HepG2 (cell line): ENCODE data around the gene LIMCH1. TPM values are rescaled to one million over a fixed set of nuclear protein-coding genes. Genes with fewer than 3 reads are reported as not detected.

Experiments
- ATAC-seq: fragments of 200-7000 bp; cut with Tn5 transposase; 3 replicates; pipeline ENCODE4 v1.9.1; 2020; ENCODE audit warnings: mild to moderate bottlenecking, moderate library complexity
- BruUV-seq: library from RNA; stranded (reverse); fragments of 400-500 nt; replicated peaks from 2 replicates; lab custom pipeline; 2021; lab: Mats Ljungman, UMichigan
- CTCF ChIA-PET: fragments of 300-600 bp; formaldehyde crosslinking; extraction: SDS; loops from one replicate; lab custom pipeline; 2021; ENCODE audit warnings: low total read pairs, inconsistent platforms, low intra/inter-chr PET ratio; lab: Yijun Ruan, JAX
- POLR2A ChIA-PET: fragments of 350-600 bp; sonication (Branson Sonifier 250); formaldehyde crosslinking; loops from one replicate; lab custom pipeline; 2020; ENCODE audit warnings: antibody characterized with exemption, inconsistent platforms; lab: Yijun Ruan, JAX
- DNase-seq: peaks from one replicate; pipeline ENCODE4 v3.0.0-alpha.2; 2015; ENCODE audit warnings: low spot score
- FAIRE-seq: peaks from 3 replicates; lab custom pipeline; 2011; peaks lifted over from hg19 to GRCh38; lab: Jason Lieb, UNC
- H2AFZ ChIP-seq: one replicate; pipeline ENCODE4 v1.6.1; 2011; ENCODE audit warnings: low read length, inconsistent platforms
- H3K27ac ChIP-seq: fragments of 300-600 bp; 3 replicates; pipeline ENCODE4 v1.8.0; 2011; ENCODE audit warnings: mixed run types, mild to moderate bottlenecking, mixed read lengths, low read length, inconsistent platforms; ENCODE audit not compliant: insufficient read depth; ENCODE audit errors: extremely low read length
- H3K27me3 ChIP-seq, 2 experiments: fragments of 200-600 bp in 1 of 2; 2 replicates in 1 of 2; 3 replicates in 1 of 2; pipeline versions ENCODE4 v1.6.0 to v1.8.0; 2011; ENCODE audit warnings: low read length in 2 of 2, mild to moderate bottlenecking in 2 of 2, moderate library complexity in 2 of 2, inconsistent platforms in 1 of 2; ENCODE audit not compliant: insufficient read depth in 2 of 2, control insufficient read depth in 1 of 2
- H3K36me3 ChIP-seq, 2 experiments: fragments of 200-600 bp in 1 of 2; replicated peaks in 1 of 2; 2 replicates in 1 of 2; 3 replicates in 1 of 2; pipeline versions ENCODE4 v1.5.1 to v1.8.0; 2011; ENCODE audit warnings: low read length in 2 of 2, inconsistent platforms in 1 of 2; ENCODE audit not compliant: insufficient read depth in 2 of 2, control insufficient read depth in 1 of 2
- H3K4me1 ChIP-seq: 2 replicates; pipeline ENCODE4 v1.5.1; 2012; ENCODE audit warnings: low read length, inconsistent platforms; ENCODE audit not compliant: insufficient read depth
- H3K4me2 ChIP-seq: 2 replicates; pipeline ENCODE4 v1.6.0; 2011; ENCODE audit warnings: low read depth, low read length, inconsistent platforms
- H3K4me3 ChIP-seq, 3 experiments: fragments of 200-600 bp in 1 of 3; sonication (generic), shearing (Covaris generic) in 1 of 3; replicated peaks in 1 of 3; 2 replicates each; pipeline ENCODE4 v1.5.1; 2011 to 2016; ENCODE audit warnings: low read length in 3 of 3, inconsistent platforms in 2 of 3, low read depth in 2 of 3, mild to moderate bottlenecking in 2 of 3, control low read depth in 1 of 3, mixed read lengths in 1 of 3; ENCODE audit not compliant: insufficient read depth in 1 of 3
- H3K79me2 ChIP-seq: one replicate; pipeline ENCODE4 v1.6.1; 2011; ENCODE audit warnings: low read length, inconsistent platforms; ENCODE audit not compliant: insufficient read depth
- H3K9ac ChIP-seq: 2 replicates; pipeline ENCODE4 v1.6.0; 2011; ENCODE audit warnings: mild to moderate bottlenecking, low read depth, low read length, inconsistent platforms; ENCODE audit not compliant: insufficient read depth
- H3K9me3 ChIP-seq: 2 replicates; pipeline ENCODE4 v1.5.1; 2012; ENCODE audit warnings: mild to moderate bottlenecking, low read length
- H4K20me1 ChIP-seq: 2 replicates; pipeline ENCODE4 v1.6.0; 2011; ENCODE audit warnings: inconsistent platforms, mild to moderate bottlenecking, low read length, moderate library complexity; ENCODE audit not compliant: insufficient read depth
- BCLAF1 ChIP-seq: fragments of 450-650 bp; IDR thresholded peaks from 2 replicates; pipeline ENCODE4 v1.6.1; 2017; ENCODE audit warnings: mild to moderate bottlenecking
- MED13 ChIP-seq: sonication (generic); formaldehyde crosslinking; IDR thresholded peaks from 2 replicates; pipeline ENCODE4 v1.5.0; 2020; ENCODE audit warnings: missing genetic modification reagents
- NFE2 ChIP-seq: sonication (generic); formaldehyde crosslinking; IDR thresholded peaks from 2 replicates; pipeline ENCODE4 v1.4.0; 2020; ENCODE audit warnings: missing genetic modification reagents
- ZBTB10 ChIP-seq: sonication (generic); formaldehyde crosslinking; IDR thresholded peaks from 2 replicates; pipeline ENCODE4 v1.4.0; 2020; ENCODE audit warnings: missing genetic modification reagents, borderline replicate concordance
- ZSCAN12 ChIP-seq: sonication (generic); formaldehyde crosslinking; IDR thresholded peaks from 2 replicates; pipeline ENCODE4 v1.9.0; 2021; ENCODE audit warnings: mild to moderate bottlenecking, missing genetic modification reagents
- WGBS: methylation state at CpG from one replicate; pipeline ENCODE4 v1.1.6; 2017; ENCODE audit warnings: low lambda C conversion rate; 5-methylcytosine and 5-hydroxymethylcytosine counted together
- in situ Hi-C: cut with HindIII; loops from 2 replicates; pipeline ENCODE4 v1.10.0; 2017; ENCODE audit warnings: low pct_unique_long_range_greater_than_20kb; ENCODE audit not compliant: extremely low pct_ligation_motif_present
- intact Hi-C: fragments of 100-400 bp; cut with micrococcal nuclease; formaldehyde crosslinking; loops from one replicate; pipeline ENCODE4 v1.10.0; 2022; ENCODE audit not compliant: unreplicated experiment
- polyA plus RNA-seq, 8 experiments: library from polyadenylated mRNA; depleted of rRNA in 3 of 8; stranded (reverse) in 7 of 8; unstranded in 1 of 8; fragments of >200 nt; fragmentation: Illumina TruSeq in 4 of 8; extraction: Trizol in 4 of 8; gene quantifications; 2 replicates each; pipeline versions ENCODE4 v1.2.1 to v1.2.3, GENCODE V29; 2011 to 2016; ENCODE audit warnings: low read depth in 4 of 8, missing spikeins in 1 of 8, mixed read lengths in 1 of 8; ENCODE audit not compliant: insufficient read depth in 1 of 8
- total RNA-seq, 5 experiments: library from RNA; depleted of rRNA; stranded (reverse); fragments of >200 nt; fragmentation: Illumina TruSeq; extraction: Trizol; gene quantifications; 2 replicates each; pipeline ENCODE4 v1.2.3, GENCODE V29; 2016; ENCODE audit warnings: low read depth in 1 of 5
- TF ChIP-seq, protein P1 (sequence below): sonication (generic); formaldehyde crosslinking; IDR thresholded peaks from 2 replicates; pipeline ENCODE4 v1.8.1; 2023; ENCODE audit warnings: mild to moderate bottlenecking, missing genetic modification reagents

Gene LIMCH1
- total and polyA plus RNA-seq, 2 of the 13 experiments (the other 11 are each of a cell fraction or from before 2014, with no cell fraction given) = 0.04 TPM; not detected in 1

DNA sequence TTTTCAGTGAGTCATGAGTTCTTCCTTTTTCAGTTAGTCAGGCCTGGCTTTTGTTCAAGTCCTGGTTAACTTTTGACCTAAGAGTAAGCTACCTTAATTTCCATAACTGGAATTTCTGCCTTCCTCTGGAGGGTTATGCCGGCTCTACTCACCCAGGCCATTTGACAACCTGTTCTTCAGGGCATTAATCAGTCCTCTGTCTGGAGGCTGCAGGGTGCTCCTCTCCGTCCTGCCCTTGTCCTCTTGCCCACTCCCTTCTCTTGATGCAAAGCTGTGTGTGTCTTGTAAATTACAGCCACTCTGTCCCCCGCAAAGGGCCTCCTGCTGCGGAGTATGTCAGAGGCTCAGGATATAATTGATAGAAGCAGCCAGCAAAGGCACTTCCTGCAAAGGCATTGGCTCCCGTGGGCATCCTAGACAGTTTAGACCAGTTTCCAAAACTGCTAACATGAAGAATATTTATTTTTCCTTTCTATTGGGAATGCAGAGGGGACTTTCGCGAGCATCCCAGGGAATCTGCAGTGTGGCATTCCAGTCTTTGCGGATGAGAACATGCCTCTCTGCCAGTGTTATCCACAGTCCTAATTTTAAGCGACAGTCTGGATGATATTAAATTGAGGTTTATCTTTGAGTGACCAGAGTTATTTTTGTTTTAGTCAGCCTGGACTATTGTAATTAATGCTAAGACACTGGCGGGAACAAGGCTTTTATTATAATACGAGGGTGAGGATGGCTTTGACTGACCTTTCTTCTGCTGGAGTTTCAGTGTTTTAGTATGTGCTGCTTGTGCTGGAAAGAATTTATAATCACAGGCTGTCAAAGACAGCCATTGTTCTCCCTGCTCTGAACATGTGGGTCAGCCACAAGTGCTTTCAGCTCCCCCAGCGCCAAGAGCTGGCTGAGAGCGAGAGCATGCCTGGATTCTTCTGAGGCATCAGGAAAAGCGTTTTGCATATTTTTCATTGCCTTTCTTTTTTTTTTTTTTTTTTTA, 74.2 kb downstream of the LIMCH1 start (continued):
- TF ChIP-seq BCLAF1 = no peak
- TF ChIP-seq, all 625 proteins: peak for 0

DNA sequence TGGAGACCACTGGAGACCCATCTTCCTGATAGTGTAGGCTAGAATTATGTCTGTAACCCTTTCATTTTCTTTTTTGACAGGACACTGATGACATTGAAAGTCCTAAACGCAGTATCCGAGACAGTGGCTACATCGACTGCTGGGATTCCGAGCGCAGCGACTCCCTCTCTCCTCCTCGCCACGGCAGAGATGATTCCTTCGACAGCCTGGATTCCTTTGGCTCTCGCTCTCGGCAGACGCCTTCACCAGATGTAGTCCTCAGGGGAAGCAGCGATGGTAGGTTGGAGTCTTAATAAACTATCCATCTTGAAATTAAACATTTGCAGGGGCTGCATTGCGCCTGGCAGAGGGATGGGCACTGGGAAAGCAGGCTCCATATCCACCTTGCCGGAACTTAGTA, 75.4 kb downstream of the LIMCH1 start:
- in situ Hi-C loops = no loop called here
- Histone ChIP-seq H2AFZ (no peak overlapping the region), H3K9ac (no peak overlapping the region), H3K27me3 (0 out of 5 replicates have a peak, but pooled peaks cover 0 to 5% of the 10 kb centered on the region in 2 experiments), H3K9me3 (no peaks in the 10 kb centered on the region), H3K4me1 (no peaks in the 10 kb centered on the region), H3K36me3 (no peaks in the 10 kb centered on the region), H3K4me3 (no peak overlapping the region), H4K20me1 (no peaks in the 10 kb centered on the region), H3K4me2 (no peak overlapping the region), H3K27ac (no peak overlapping the region), H3K79me2 (no peaks in the 10 kb centered on the region)
- DNase-seq = no peak
- BruUV-seq = no TSS peak
- POLR2A ChIA-PET = no interaction called here
- ATAC-seq = no peak
- no peak for TF ChIP-seq ZBTB10 (CRISPR knock-in tag)
- TF ChIP-seq MED13 (CRISPR knock-in tag) = no peak
- no peak for TF ChIP-seq NFE2 (CRISPR knock-in tag)
- TF ChIP-seq, protein P1, sequence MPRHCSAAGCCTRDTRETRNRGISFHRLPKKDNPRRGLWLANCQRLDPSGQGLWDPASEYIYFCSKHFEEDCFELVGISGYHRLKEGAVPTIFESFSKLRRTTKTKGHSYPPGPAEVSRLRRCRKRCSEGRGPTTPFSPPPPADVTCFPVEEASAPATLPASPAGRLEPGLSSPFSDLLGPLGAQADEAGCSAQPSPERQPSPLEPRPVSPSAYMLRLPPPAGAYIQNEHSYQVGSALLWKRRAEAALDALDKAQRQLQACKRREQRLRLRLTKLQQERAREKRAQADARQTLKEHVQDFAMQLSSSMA (CRISPR knock-in tag) = no peak
- TF ChIP-seq ZSCAN12 (CRISPR knock-in tag) = no peak
- intact Hi-C loops = no loop called here
- no peak for FAIRE-seq
- 53% methylated on average over 15 of the region's 15 CpGs for WGBS
- CTCF ChIA-PET = no interaction called here
